WTC11 (cell line): ENCODE results near the gene SASH3. TPM values are rescaled to one million over a fixed set of nuclear protein-coding genes. Genes with fewer than 3 reads are reported as not detected.

ENCODE experiments used
- ATAC-seq: fragments of 200-7000 bp; cut with Tn5 transposase; 2 replicates; pipeline ENCODE4 v1.10.0; 2021; ENCODE audit warnings: mild to moderate bottlenecking, moderate library complexity
- CTCF ChIA-PET: fragments of 300-600 bp; sonication (Branson Sonifier 250); formaldehyde crosslinking; loops from one replicate; lab custom pipeline; 2021; ENCODE audit warnings: antibody characterized with exemption; lab: Charles Lee
- POLR2A ChIA-PET: fragments of 350-600 bp; sonication (Branson Sonifier 250); formaldehyde crosslinking; loops from one replicate; lab custom pipeline; 2021; ENCODE audit warnings: antibody characterized with exemption; lab: Charles Lee
- DNase-seq: peaks from one replicate; pipeline ENCODE4 v3.0.0; 2021; ENCODE audit warnings: low spot score
- H3K27ac Mint-ChIP-seq: 2 replicates; pipeline ENCODE4 v1.8.0; 2021; ENCODE audit warnings: mixed read lengths
- H3K27me3 Mint-ChIP-seq: 2 replicates; pipeline ENCODE4 v1.8.0; 2021; ENCODE audit warnings: low read depth, mild to moderate bottlenecking, moderate library complexity, mixed read lengths
- H3K36me3 Mint-ChIP-seq: 2 replicates; pipeline ENCODE4 v1.8.0; 2021; ENCODE audit warnings: mixed read lengths
- H3K4me1 Mint-ChIP-seq: 2 replicates; pipeline ENCODE4 v1.8.0; 2022; ENCODE audit warnings: mixed read lengths
- H3K4me3 Mint-ChIP-seq: 2 replicates; pipeline ENCODE4 v1.8.0; 2021; ENCODE audit warnings: mild to moderate bottlenecking, moderate library complexity, mixed read lengths
- H3K9me3 Mint-ChIP-seq: 2 replicates; pipeline ENCODE4 v1.8.0; 2021; ENCODE audit warnings: mixed read lengths
- EMX1 ChIP-seq: fragments of 250-450 bp; sonication (Bioruptor Pico); IDR thresholded peaks from 2 replicates; pipeline ENCODE4 v1.8.0; 2021; ENCODE audit warnings: mild to moderate bottlenecking
- ESRRA ChIP-seq: sonication (generic); formaldehyde crosslinking; IDR thresholded peaks from 2 replicates; pipeline ENCODE4 v1.8.1; 2022; ENCODE audit warnings: mild to moderate bottlenecking, missing genetic modification reagents, borderline replicate concordance
- KAT7 ChIP-seq: sonication (generic); formaldehyde crosslinking; IDR thresholded peaks from 2 replicates; pipeline ENCODE4 v1.8.1; 2023; ENCODE audit warnings: missing genetic modification reagents, mild to moderate bottlenecking, borderline replicate concordance
- OVOL2 ChIP-seq: fragments of 250-450 bp; sonication (Bioruptor Pico); IDR thresholded peaks from 2 replicates; pipeline ENCODE4 v1.9.0; 2021; ENCODE audit warnings: mild to moderate bottlenecking, borderline replicate concordance
- ZNF232 ChIP-seq: sonication (generic); formaldehyde crosslinking; IDR thresholded peaks from 2 replicates; pipeline ENCODE4 v1.8.0; 2022; ENCODE audit warnings: mild to moderate bottlenecking, missing genetic modification reagents
- ZNF671 ChIP-seq: fragments of 250-450 bp; sonication (Bioruptor Pico); IDR thresholded peaks from 2 replicates; pipeline ENCODE4 v1.8.0; 2021; ENCODE audit warnings: mild to moderate bottlenecking
- total RNA-seq: library from RNA; stranded (reverse); gene quantifications from 3 replicates; pipeline ENCODE4 v1.2.3, GENCODE V29; 2021
- TF ChIP-seq, protein P1 (sequence below): sonication (generic); formaldehyde crosslinking; conservative IDR thresholded peaks from 2 replicates; pipeline ENCODE4 v1.8.1; 2022; ENCODE audit warnings: mild to moderate bottlenecking, missing genetic modification reagents
- TF ChIP-seq, protein P2 (sequence below): sonication (generic); formaldehyde crosslinking; IDR thresholded peaks from 2 replicates; pipeline ENCODE4 v1.8.1; 2022; ENCODE audit warnings: low read depth, mild to moderate bottlenecking, moderate library complexity, missing genetic modification reagents, borderline replicate concordance
- TF ChIP-seq, protein P3 (sequence below): fragments of 250-450 bp; sonication (Bioruptor Pico); IDR thresholded peaks from 2 replicates; pipeline ENCODE4 v1.9.0; 2021; ENCODE audit warnings: mild to moderate bottlenecking
- TF ChIP-seq, protein P4 (sequence below): sonication (generic); formaldehyde crosslinking; IDR thresholded peaks from 2 replicates; pipeline ENCODE4 v1.8.0; 2023; ENCODE audit warnings: missing genetic modification reagents
- TF ChIP-seq, protein P5 (sequence below): sonication (generic); formaldehyde crosslinking; IDR thresholded peaks from 2 replicates; pipeline ENCODE4 v1.8.1; 2022; ENCODE audit warnings: mild to moderate bottlenecking, moderate library complexity, missing genetic modification reagents
- TF ChIP-seq, protein P6 (sequence below): fragments of 250-450 bp; sonication (Bioruptor Pico); IDR thresholded peaks from 2 replicates; pipeline ENCODE4 v1.9.0; 2021; ENCODE audit warnings: mild to moderate bottlenecking, borderline replicate concordance
- TF ChIP-seq, protein P7 (sequence below): sonication (generic); formaldehyde crosslinking; IDR thresholded peaks from 2 replicates; pipeline ENCODE4 v1.8.1; 2023; ENCODE audit warnings: mild to moderate bottlenecking, missing genetic modification reagents
- TF ChIP-seq, protein P8 (sequence below): sonication (generic); formaldehyde crosslinking; IDR thresholded peaks from 2 replicates; pipeline ENCODE4 v1.8.0; 2023; ENCODE audit warnings: missing genetic modification reagents, mild to moderate bottlenecking, borderline replicate concordance

Gene SASH3
- total RNA-seq, 1 experiment from 2014 or later, result 0.22 TPM

DNA sequence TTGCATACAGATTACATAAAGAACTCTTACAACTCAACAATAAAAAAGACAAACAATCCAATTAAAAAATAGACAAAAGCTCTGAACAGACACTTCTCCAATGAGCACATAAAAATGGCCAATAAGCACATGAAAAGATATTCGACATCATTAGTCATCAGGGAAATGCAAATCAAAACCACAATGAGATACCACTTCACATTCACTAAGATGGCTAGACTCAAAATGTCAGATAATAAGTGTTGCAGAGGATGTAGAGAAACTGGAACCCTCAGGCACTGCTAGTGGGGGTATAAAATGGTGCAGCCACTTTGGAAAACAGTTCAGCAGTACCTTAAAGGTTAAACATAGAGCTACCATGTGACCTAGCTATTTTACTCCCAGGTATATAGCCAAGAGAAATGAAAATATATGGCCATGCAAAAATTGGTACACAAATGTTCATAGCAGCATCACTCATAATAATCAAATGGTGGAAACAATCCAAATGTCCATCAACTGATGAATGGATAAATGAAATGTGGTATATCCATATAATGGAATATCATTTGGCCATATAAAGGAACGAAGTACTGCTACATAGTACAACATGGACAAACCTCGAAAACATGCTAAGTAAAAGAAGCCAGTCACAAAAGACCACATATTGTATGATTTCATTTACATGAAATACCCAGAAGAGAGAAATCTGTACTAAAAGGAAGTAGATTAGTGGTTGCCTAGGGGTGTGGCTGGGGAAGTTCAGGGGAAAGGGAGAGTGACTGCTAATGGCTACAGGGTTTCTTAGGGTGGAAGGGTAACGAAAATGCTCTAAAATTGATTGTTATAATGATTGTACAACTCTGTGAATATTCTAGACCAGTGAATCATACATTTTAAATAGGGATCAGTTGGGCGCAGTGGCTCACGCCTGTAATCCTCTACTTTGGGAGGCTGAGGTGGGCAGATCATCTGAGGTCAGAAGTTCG, 29.4 kb downstream of the SASH3 start:
- no peaks in the 10 kb centered on the region for H3K9me3 Mint-ChIP-seq
- ATAC-seq (no peak), DNase-seq (no peak)
- TF ChIP-seq, protein P1, sequence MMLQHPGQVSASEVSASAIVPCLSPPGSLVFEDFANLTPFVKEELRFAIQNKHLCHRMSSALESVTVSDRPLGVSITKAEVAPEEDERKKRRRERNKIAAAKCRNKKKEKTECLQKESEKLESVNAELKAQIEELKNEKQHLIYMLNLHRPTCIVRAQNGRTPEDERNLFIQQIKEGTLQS (CRISPR knock-in tag), result no peak
- TF ChIP-seq, protein P2, sequence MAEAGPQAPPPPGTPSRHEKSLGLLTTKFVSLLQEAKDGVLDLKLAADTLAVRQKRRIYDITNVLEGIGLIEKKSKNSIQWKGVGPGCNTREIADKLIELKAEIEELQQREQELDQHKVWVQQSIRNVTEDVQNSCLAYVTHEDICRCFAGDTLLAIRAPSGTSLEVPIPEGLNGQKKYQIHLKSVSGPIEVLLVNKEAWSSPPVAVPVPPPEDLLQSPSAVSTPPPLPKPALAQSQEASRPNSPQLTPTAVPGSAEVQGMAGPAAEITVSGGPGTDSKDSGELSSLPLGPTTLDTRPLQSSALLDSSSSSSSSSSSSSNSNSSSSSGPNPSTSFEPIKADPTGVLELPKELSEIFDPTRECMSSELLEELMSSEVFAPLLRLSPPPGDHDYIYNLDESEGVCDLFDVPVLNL, result no peak
- TF ChIP-seq ZNF232 (CRISPR knock-in tag) (no peak), KAT7 (CRISPR knock-in tag) (no peak)
- TF ChIP-seq, protein P3, sequence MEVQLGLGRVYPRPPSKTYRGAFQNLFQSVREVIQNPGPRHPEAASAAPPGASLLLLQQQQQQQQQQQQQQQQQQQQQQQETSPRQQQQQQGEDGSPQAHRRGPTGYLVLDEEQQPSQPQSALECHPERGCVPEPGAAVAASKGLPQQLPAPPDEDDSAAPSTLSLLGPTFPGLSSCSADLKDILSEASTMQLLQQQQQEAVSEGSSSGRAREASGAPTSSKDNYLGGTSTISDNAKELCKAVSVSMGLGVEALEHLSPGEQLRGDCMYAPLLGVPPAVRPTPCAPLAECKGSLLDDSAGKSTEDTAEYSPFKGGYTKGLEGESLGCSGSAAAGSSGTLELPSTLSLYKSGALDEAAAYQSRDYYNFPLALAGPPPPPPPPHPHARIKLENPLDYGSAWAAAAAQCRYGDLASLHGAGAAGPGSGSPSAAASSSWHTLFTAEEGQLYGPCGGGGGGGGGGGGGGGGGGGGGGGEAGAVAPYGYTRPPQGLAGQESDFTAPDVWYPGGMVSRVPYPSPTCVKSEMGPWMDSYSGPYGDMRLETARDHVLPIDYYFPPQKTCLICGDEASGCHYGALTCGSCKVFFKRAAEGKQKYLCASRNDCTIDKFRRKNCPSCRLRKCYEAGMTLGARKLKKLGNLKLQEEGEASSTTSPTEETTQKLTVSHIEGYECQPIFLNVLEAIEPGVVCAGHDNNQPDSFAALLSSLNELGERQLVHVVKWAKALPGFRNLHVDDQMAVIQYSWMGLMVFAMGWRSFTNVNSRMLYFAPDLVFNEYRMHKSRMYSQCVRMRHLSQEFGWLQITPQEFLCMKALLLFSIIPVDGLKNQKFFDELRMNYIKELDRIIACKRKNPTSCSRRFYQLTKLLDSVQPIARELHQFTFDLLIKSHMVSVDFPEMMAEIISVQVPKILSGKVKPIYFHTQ (CRISPR knock-in tag), result no peak
- H3K4me1 Mint-ChIP-seq, result no peaks in the 10 kb centered on the region
- no peak overlapping the region for H3K4me3 Mint-ChIP-seq
- no peak overlapping the region for H3K27ac Mint-ChIP-seq
- ChIA-PET POLR2A (no interaction called here), CTCF (no interaction called here)
- peaks cover 30% of the 10 kb centered on the region for H3K36me3 Mint-ChIP-seq
- H3K27me3 Mint-ChIP-seq, result no peaks in the 10 kb centered on the region

DNA sequence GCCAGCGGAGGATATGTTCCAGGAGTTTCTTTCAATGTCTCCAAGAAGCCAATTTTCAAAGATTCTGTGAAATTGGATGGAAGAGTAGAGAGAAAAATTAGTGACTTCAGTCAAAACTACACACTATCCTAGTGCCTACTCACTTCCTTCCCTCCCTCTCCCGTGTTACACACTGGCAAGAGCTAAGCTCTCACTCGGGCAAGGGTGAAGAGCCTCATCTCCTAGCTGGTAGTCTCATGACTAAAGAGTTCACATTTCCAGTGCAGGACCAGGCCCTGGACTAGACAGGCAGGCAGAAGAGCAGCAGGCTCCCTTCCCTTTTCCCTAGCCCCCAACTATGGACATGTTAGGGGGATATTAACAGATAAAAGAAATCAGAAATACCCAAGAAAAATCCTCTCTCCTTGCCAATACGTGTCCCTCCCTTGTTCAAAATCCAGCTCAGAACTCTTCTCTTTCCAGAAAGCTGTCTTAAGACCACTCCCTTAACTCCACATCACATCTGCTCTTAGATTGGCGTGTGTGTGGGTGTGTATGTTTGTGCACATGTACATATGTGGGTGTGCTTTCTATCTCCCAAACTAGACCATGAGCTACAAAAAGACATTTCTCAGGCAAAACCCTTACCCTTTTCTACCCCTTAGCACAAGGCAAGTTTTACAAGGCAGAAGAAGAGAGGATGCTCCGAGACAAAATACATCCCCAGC, 34.1 kb downstream of the SASH3 start:
- H3K4me3 Mint-ChIP-seq, result no peak overlapping the region
- POLR2A ChIA-PET, result no interaction called here
- peaks cover 25% of the 10 kb centered on the region for H3K36me3 Mint-ChIP-seq
- H3K27me3 Mint-ChIP-seq, result no peaks in the 10 kb centered on the region
- ATAC-seq (no peak), DNase-seq (no peak)
- CTCF ChIA-PET, result no interaction called here
- no peaks in the 10 kb centered on the region for H3K4me1 Mint-ChIP-seq
- H3K9me3 Mint-ChIP-seq, result no peaks in the 10 kb centered on the region
- H3K27ac Mint-ChIP-seq, result no peak overlapping the region
- TF ChIP-seq, protein P4, sequence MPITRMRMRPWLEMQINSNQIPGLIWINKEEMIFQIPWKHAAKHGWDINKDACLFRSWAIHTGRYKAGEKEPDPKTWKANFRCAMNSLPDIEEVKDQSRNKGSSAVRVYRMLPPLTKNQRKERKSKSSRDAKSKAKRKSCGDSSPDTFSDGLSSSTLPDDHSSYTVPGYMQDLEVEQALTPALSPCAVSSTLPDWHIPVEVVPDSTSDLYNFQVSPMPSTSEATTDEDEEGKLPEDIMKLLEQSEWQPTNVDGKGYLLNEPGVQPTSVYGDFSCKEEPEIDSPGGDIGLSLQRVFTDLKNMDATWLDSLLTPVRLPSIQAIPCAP (CRISPR knock-in tag), result no peak
- TF ChIP-seq, protein P5, sequence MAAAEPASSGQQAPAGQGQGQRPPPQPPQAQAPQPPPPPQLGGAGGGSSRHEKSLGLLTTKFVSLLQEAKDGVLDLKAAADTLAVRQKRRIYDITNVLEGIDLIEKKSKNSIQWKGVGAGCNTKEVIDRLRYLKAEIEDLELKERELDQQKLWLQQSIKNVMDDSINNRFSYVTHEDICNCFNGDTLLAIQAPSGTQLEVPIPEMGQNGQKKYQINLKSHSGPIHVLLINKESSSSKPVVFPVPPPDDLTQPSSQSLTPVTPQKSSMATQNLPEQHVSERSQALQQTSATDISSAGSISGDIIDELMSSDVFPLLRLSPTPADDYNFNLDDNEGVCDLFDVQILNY (CRISPR knock-in tag), result no peak
- no peak for TF ChIP-seq EMX1 (CRISPR knock-in tag)
- TF ChIP-seq, protein P6, sequence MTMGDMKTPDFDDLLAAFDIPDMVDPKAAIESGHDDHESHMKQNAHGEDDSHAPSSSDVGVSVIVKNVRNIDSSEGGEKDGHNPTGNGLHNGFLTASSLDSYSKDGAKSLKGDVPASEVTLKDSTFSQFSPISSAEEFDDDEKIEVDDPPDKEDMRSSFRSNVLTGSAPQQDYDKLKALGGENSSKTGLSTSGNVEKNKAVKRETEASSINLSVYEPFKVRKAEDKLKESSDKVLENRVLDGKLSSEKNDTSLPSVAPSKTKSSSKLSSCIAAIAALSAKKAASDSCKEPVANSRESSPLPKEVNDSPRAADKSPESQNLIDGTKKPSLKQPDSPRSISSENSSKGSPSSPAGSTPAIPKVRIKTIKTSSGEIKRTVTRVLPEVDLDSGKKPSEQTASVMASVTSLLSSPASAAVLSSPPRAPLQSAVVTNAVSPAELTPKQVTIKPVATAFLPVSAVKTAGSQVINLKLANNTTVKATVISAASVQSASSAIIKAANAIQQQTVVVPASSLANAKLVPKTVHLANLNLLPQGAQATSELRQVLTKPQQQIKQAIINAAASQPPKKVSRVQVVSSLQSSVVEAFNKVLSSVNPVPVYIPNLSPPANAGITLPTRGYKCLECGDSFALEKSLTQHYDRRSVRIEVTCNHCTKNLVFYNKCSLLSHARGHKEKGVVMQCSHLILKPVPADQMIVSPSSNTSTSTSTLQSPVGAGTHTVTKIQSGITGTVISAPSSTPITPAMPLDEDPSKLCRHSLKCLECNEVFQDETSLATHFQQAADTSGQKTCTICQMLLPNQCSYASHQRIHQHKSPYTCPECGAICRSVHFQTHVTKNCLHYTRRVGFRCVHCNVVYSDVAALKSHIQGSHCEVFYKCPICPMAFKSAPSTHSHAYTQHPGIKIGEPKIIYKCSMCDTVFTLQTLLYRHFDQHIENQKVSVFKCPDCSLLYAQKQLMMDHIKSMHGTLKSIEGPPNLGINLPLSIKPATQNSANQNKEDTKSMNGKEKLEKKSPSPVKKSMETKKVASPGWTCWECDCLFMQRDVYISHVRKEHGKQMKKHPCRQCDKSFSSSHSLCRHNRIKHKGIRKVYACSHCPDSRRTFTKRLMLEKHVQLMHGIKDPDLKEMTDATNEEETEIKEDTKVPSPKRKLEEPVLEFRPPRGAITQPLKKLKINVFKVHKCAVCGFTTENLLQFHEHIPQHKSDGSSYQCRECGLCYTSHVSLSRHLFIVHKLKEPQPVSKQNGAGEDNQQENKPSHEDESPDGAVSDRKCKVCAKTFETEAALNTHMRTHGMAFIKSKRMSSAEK (CRISPR knock-in tag), result no peak
- TF ChIP-seq ESRRA (CRISPR knock-in tag), result no peak
- TF ChIP-seq, protein P7, sequence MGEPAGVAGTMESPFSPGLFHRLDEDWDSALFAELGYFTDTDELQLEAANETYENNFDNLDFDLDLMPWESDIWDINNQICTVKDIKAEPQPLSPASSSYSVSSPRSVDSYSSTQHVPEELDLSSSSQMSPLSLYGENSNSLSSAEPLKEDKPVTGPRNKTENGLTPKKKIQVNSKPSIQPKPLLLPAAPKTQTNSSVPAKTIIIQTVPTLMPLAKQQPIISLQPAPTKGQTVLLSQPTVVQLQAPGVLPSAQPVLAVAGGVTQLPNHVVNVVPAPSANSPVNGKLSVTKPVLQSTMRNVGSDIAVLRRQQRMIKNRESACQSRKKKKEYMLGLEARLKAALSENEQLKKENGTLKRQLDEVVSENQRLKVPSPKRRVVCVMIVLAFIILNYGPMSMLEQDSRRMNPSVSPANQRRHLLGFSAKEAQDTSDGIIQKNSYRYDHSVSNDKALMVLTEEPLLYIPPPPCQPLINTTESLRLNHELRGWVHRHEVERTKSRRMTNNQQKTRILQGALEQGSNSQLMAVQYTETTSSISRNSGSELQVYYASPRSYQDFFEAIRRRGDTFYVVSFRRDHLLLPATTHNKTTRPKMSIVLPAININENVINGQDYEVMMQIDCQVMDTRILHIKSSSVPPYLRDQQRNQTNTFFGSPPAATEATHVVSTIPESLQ (CRISPR knock-in tag), result no peak
- no peak for TF ChIP-seq ZNF671
- TF ChIP-seq OVOL2 (CRISPR knock-in tag), result no peak
- TF ChIP-seq, protein P8, sequence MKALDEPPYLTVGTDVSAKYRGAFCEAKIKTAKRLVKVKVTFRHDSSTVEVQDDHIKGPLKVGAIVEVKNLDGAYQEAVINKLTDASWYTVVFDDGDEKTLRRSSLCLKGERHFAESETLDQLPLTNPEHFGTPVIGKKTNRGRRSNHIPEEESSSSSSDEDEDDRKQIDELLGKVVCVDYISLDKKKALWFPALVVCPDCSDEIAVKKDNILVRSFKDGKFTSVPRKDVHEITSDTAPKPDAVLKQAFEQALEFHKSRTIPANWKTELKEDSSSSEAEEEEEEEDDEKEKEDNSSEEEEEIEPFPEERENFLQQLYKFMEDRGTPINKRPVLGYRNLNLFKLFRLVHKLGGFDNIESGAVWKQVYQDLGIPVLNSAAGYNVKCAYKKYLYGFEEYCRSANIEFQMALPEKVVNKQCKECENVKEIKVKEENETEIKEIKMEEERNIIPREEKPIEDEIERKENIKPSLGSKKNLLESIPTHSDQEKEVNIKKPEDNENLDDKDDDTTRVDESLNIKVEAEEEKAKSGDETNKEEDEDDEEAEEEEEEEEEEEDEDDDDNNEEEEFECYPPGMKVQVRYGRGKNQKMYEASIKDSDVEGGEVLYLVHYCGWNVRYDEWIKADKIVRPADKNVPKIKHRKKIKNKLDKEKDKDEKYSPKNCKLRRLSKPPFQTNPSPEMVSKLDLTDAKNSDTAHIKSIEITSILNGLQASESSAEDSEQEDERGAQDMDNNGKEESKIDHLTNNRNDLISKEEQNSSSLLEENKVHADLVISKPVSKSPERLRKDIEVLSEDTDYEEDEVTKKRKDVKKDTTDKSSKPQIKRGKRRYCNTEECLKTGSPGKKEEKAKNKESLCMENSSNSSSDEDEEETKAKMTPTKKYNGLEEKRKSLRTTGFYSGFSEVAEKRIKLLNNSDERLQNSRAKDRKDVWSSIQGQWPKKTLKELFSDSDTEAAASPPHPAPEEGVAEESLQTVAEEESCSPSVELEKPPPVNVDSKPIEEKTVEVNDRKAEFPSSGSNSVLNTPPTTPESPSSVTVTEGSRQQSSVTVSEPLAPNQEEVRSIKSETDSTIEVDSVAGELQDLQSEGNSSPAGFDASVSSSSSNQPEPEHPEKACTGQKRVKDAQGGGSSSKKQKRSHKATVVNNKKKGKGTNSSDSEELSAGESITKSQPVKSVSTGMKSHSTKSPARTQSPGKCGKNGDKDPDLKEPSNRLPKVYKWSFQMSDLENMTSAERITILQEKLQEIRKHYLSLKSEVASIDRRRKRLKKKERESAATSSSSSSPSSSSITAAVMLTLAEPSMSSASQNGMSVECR (CRISPR knock-in tag), result no peak
